T47D (cell line): ENCODE results near the gene ACSM6.
"Not testable (repeated sequence)": the region's sequence is repeated elsewhere in the genome, so short reads cannot be mapped to it uniquely, and the experiment has no call there.

Experiments used
- DNase-seq, 2 experiments: peaks; one replicate each; pipeline versions ENCODE4 v3.0.0 to v3.0.0-alpha.2; 2011 to 2012; ENCODE audit warnings: low read depth in 1 of 2, low spot score in 1 of 2
- JUND ChIP-seq: IDR thresholded peaks from 2 replicates; pipeline ENCODE4 v1.6.1; 2012; ENCODE audit warnings: low read depth
- in situ Hi-C: cut with HindIII; loops from 2 replicates; pipeline ENCODE4 v1.10.0; 2016; ENCODE audit warnings: low sequenced_read_pairs, low pct_unique_long_range_greater_than_20kb

The ACSM6 gene

DNA sequence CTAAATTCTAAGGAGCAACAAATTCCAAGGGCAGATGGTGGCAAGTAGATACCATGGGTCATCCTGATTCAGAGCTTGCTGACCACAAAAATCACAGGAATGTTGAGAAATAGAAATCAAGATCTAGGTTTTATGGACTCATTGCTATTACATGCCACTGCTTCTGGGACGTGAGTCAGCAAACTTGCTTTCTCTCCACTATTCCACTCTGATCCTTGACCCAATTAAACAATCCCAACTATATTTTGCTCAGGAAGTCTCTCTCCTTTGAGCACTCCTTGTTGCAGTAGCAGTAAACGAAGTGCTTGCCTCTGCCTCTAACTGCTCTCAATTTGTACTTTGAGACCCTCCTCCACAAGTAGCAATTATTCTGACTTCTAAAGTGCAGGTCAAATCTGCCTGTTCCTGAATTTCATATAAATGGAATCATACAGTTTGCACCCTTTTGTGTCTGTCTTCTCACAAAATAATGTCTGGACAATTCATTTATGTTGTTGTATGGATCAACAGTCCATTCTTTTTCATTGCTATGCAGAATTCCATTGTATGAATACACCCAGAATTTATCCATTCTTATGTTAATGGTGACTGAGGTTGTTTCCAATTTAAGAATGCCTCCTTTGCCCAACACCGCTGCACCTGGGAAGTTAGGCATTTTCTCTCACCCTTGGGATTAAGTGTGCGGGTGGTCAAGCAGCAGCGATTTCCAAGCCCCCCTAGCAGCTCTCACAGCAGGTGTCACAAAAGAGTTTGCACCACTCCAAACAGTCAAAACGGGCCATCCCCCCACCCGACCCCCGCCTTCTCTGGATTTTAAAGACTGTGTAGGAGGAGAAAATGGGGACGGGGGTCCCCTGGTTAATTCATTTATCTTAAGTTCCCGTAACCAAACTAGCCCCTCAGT, 35.9 kb downstream of the ACSM6 start:
- peak; percentile 68 for TF ChIP-seq JUND
- DNase-seq: peak in 1 of 2 experiments; percentile 75
- in situ Hi-C loops: no loop called here

DNA sequence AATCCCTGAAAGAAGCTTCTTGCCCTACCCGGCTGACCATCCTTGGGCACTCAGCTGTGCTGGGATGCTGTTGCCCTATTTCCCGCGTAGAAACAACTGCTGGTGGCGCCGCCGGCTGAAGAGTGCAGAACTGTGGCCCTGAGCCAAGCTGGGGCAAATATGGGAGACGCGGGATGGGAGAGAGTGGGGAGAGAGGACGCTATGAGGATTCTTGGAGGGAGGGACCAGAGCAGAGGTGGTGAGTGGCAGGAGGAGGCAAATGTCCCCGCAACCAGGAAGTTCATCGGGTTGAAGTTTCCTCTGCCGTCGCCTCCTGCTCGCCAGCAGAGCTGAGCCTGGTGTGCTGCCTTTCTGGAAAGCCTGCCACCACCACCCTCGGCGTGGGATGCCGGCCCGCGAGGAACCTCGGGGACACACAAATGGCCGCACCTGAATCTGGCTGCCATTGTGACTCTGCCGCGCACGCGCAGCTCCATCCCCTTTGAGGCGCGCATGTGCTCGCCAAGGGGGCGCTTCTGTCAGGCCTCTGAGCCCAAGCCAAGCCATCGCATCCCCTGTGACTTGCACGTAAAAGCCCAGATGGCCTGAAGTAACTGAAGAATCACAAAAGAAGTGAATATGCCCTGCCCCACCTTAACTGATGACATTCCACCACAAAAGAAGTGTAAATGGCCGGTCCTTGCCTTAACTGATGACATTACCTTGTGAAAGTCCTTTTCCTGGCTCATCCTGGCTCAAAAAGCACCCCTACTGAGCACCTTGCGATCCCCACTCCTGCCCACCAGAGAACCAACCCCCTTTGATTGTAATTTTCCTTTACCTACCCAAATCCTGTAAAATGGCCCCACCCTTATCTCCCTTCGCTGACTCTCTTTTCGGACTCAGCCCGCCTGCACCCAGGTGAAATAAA, 36.9 kb downstream of the ACSM6 start:
- DNase-seq, in situ Hi-C loops: not testable (repeated sequence)

DNA sequence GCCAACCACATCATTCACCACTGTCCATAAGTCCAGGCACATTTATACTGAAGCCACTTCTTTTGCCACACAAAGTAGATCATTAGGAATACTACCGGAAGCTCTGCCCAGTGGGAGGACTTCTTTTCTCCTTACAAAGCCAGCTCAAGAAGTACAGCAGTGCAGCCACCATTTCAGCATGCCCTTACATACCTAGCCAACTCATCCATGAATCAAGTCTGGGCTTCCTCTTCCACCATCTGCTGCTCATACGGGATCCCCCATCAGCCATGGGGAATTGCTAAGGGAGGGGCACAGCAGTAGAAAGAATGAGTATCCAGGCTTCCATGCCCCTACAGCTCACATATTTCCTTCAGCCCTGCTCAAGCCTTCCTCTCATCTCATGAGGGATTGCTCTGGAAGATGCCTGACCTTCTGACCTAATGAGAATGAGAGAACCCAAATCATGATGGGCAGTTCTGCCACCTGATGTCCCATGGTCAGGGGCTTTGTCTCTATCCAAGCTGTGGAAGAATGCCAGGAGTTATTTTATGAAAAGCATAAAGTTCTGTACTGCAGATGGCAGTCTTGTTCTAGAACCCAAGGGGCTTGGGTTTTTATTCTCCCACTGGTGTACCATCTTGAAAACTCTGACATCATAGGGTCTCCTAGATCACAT, 39.5 kb downstream of the ACSM6 start:
- in situ Hi-C loops: no loop called here
- DNase-seq: no peak
- TF ChIP-seq JUND: no peak

DNA sequence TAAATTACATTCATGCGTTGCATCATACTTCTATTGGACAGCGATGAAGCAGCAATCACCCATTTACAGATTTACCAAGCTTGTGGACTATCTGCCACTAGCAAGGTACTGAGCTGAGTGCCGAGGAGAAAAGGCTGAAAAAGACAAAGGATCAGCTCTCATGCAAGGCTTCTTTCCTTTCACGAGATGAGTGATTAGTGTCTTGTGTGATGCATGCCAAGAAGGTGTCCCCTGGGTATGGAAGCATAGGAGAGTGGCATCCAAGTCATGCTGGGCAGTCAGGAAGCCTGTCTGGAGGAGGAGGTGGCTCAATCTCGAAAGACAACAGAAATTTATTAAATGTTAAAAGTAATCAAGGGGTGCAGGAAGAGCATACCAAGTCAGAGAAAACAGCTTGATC, 40.9 kb downstream of the ACSM6 start:
- in situ Hi-C loops: no loop called here
- TF ChIP-seq JUND: no peak
- no peak for DNase-seq

DNA sequence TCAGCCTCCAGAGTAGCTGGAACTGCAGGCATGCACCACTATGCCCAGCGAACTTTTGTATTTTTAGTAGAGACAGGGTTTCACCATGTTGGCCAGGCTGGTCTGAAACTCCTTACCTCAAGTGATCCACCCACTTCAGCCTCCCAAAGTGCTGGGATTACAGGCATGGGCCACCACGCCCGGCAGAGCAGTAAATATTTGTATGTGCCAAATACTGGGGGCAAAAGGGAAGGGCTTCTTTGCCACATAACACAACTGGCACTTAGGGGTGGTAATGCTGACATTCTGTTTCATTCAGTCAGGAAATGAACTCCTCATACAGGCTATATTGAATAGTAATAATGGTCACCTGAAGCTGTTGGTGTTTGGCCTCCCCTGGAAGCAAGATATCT, 41.6 kb downstream of the ACSM6 start:
- no peak for TF ChIP-seq JUND
- in situ Hi-C loops: no loop called here
- DNase-seq: no peak

DNA sequence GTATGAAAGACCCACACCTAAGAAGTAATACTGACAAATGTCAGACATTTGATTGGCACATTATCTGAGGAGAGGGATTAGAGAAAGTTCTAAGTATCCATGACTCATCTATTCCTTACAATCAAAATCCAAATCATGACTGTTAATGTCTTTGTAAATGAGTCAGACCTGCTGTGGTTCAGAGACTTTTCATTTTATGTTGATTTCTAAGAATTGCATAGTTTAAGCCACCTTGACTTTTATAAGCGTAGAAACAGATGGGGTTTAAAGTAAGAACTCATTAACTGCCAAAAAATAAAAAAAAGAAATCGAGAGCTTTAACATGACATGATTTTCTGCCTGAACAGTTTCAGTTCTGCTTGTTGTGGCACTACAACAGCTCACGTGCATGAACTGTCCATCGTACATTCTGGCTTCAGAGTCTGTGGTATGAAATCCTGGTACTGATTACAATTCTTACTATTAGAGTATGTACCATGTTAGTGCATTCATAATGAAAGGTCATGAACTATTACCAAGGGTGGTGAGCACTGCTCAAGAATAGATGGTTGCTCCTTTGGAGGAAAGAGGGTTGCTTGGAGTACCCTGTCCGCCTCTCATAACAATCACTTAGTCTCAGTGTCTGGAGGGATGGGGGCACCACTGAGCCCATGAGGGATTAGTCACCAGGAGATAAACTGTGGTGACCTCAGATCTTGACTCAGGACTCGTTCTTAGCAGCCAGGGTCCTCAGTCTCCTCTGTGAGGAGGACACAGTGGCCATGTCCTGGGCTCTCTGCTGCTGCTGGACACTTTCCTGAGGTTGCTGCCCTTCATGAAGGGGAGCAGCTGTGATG, 42.2 kb downstream of the ACSM6 start:
- no peak for DNase-seq
- in situ Hi-C loops: no loop called here

DNA sequence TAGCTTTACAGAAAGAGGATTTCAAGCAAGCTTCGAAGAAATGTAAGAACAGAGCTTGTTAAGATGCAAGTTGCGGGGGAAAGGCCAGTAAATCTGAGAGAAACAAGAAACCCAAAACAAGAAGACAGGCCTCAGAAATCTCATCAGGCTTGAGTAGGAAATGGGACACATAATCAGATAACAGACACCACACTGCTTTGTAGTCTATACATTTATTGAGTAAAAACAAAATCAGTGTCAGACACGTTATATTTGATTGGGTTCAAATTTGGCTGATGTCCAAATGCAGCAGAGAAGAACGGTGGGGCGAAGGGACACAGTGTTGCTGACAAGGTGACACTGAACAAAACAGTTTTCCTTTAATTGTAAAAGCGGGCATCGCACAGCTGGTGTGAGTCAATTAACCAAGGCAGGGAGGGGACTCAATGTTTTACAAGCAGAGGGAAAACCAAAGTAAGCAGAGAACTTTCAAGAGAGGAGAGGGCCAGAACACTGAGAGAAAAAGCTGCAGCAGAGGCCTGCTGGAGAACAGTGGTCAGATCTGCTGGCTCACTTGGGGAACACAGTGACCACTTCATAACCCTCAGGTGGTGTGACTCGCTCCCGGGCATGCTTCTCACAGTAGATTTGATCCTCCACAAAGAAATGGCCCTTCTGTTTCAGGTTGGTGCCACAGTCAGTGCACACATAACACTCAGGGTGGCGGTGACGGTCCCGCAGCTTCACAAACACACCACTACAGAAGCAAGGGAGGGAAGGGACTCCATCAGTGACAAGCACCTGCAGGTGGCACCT, 43.5 kb downstream of the ACSM6 start:
- no peak for DNase-seq
- in situ Hi-C loops: no loop called here
- no peak for TF ChIP-seq JUND

More for the DNA sequence above, 42.2 kb downstream of the ACSM6 start:
- no peak for TF ChIP-seq JUND

DNA sequence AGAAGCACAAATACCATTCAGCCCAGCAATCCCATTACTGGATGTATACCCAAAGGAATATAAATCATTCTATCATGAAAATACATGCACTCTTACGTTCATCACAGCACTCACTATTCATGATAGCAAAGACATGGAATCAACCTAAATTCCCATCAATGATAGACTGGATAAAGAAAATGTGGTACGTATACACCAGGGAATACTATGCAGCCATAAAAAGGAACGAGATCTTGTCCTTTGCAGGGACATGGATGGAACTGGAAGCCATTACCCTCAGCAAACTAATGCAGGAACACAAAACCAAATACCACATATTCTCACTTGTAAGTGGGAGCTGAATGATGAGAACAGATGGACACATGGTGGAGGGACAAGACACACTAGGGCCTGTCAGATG, 46.1 kb downstream of the ACSM6 start:
- in situ Hi-C loops, DNase-seq: not testable (repeated sequence)

DNA sequence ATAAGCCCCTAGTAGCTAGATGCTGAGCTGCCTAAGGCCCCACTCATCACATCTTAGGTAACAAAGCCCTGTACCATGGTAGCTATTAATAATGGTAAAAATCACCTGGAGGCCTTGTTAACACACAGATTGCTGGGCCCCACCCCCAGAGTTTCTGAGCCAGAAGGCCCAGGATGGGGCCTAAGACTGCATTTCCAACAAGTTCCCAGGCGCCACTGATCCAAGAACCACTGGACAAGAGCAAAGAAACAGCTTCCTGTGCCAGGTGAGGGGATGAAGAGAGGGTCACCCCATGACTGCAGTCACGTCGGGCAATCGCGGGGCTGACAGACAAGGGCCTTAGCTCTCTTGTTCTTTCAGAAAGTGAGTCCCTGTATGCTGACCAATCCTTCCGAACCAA, 46.8 kb downstream of the ACSM6 start:
- in situ Hi-C loops: no loop called here
- TF ChIP-seq JUND: no peak
- DNase-seq: no peak

DNA sequence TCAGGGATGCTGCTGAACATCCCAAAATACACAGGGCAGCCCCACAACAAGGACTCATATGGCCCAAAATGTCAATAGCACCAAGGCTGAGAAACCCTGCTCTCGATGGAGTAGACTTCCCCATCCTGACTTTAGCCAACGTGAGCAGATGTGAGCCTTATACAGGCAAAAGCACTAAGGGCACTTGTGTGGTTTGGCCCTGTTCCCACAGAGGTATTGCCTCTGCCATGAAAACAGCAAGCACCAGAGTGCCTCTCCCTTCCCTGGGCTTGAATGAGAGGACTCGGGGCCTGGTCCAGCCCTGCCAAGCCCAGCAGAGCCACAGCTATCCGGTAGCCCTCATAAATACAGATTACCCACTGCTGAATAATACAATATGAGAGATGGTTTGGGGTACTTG, 47.5 kb downstream of the ACSM6 start:
- no peak for TF ChIP-seq JUND
- DNase-seq: peak in 1 of 2 experiments; percentile 27
- in situ Hi-C loops: no loop called here

DNA sequence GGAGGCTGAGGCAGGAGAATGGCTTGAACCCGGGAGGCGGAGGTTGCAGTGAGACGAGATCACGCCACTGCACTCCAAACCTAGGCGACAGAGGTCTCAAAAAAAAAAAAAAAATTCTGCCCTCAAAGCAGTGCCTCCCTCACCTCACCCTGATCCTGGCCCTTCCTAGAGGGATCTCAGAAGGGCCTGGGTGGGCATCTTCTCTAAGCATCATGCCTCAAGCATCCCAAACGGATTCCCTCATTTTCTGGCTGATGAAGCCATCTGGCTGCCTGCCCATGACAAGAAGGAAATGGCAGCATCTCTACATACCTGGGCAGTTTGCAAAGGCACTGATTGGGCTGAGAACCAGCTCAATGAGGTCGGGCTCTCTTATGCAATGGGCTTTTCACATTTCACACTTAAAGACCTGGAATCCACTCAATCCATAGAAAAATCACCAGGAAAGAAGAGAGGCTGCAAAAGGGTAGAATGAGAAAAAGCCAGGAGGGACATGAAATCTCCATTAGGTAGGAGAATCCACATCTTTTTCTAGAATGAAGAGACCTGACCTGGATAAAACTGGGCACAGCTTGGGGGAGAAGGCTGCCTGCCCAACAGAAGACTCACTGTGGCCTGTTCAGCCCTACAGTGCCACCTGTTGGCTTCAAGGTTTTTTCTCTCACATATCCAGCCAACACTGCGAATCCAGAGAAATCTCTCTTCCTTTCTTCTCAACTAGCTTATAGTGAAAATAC, 48.7 kb downstream of the ACSM6 start:
- in situ Hi-C loops: no loop called here
- peak; percentile 73 to 78 for DNase-seq
- no peak for TF ChIP-seq JUND
